GM19463 (cell line): Measurements from ENCODE around the gene FXYD6.

Experiments used
- ATAC-seq: cut with Tn5 transposase; IDR thresholded peaks from one replicate; pipeline ENCODE4 v1.9.1; 2021; ENCODE audit warnings: mild to moderate bottlenecking, moderate library complexity; ENCODE audit not compliant: unreplicated experiment

Gene FXYD6

DNA sequence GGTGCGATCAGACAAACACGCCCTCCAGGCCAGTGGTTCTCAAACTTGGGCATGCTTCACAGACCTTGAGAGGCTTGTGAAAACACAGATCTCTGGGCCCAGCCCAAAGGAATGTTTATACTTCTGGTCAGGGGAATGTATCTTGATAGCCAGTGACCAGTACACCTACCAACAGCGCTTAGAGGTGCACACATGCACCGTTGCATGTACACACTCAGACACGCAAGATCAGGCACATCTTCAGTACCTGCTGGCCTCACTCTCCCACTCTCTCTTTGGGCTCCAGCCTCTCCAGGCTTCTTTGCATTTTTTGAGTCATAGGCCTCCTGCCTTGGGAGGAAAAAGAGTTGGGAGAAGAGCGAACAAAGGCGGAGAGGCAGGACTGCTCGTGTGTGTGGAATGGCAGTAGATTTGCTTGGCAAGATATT is 11.7 kb upstream of the FXYD6 start:
- no peak for ATAC-seq

DNA sequence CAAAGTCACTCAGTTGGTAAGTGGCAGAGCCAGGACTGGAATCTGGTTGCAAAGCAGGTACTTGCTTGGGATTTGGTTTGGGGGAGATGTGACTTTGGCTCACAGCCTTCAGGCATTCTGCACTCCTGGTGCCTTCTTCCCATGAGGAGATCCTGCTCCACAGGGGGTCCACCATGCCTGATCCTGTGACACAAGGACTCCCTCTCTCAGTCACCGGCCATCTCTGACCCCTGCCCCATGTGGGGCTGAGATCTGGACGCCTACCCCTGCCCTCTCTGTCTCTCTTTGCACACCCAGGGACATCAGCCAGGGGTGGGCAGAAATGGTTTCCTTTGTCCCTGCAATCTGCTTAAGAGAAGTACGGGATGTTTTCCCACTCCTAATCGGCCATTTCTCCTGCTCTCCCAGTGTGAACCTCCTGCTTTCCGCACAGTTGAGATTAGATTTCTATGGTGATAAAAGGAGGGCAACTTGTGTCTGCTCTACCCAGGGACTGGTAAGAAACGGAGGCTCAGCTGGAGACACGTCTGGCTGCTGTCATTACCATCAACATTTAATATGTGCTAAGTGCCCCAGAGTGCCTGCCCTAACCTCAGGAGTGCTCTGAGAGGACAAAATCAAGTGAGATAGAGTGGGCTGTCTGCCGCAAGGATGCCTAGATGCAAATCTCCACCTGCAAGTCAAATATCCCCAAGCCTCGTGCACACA is 11.1 kb upstream of the FXYD6 start:
- ATAC-seq = no peak

DNA sequence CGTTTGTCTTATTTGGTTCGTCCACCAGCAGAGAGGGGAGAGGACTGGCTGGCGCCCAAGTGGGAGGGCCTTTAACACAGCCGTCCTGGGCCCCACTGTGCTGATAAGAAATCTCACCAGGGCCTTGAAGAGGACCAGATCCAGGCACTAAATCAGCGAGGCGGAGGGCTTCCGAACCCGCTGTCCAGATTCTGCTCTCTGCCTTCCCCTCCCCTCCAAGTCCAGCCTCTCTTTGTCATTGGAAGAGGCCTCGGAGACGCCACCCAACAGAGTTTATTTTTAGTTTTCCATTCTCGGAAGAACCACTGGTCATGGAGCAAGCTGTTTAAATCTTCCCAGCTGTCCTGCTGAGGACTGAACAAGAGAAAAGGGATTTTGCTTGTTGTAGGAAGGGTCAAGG is 9.3 kb upstream of the FXYD6 start:
- ATAC-seq = no peak

DNA sequence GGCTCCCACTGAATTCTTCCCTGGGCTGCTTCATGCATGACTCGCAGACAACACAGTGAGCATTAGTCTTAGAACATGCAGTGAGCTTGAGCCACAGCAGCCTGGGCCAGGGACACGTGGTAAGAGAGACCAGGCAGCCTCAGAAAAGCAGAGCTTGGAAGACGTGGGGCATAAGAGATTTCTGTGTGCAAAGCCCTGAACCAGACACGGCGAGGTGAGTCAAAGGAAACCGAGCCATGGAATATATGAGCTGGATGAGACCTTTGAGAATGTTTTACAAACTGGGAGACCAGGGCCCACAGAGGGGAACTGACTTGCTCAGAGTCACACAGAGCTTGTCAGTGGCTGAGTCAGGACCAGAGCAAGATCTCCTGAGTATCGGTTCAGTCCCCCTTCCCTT is 8.5 kb upstream of the FXYD6 start:
- ATAC-seq = no peak

DNA sequence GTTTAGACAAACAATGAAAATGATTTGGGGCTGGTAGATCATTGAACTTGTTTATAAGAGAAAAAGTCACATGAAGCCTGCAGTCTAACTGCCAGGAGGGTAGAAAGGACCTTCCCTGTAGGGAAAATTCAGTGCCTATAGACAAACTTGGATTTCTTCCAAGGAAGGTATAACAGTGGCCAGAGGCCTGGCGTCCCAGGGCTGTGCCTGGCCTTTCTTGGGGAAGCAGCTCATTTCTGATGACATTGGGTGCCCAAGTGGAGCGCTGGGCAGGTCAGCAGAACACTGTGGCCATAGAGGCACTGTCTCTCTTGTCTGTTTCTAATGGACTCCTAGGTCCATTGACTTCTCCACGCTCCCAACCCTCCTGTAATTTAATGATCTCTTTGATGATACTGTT is 6.6 kb upstream of the FXYD6 start:
- ATAC-seq = no peak

DNA sequence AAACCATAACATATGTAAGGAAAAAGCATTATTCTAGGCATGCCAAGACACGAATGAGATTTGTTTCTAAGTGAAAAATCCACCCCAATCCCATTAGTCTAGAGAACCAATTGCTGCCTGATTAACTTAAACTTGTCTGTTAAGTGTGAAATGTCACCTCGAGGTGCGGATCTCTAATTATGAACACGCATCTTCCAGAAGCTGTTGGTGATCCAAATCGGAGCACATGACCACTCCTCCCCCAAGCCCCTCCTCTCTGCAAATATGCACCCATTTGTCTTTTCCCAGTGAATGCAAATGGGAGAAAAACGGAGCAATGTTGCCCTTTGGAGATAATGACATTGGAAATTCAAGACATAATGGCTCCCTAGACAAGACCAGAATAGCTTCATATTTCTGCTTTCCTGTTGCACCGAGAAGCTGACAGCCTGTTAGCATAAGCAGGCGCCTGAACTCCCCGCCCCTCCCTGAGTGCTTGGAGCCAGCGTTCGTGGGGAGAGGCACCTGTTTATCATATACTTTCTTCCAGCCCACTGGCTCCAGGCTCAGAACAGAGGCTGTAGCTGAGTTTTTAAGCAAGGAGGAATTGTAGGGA is 6.0 kb upstream of the FXYD6 start:
- ATAC-seq = no peak

DNA sequence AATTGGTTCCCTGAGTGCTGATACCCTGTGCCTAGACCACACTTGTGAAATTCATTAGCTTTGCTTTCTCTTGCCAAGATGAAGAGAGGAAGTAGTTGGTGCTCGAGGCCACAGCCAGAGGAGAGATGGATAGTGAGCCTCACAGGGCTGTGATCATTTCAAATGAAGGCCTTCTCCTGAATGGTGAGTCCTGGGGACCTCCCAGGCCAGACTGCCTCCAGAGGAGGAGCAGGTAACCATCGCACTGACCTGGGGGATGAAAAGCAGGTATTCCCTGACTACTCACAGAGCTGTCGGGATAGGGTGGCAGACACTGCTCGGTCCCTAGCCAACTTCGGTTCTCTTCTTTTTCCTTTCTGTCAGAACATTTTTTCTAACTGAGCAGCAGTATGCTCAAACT is 4.8 kb upstream of the FXYD6 start:
- ATAC-seq = no peak

DNA sequence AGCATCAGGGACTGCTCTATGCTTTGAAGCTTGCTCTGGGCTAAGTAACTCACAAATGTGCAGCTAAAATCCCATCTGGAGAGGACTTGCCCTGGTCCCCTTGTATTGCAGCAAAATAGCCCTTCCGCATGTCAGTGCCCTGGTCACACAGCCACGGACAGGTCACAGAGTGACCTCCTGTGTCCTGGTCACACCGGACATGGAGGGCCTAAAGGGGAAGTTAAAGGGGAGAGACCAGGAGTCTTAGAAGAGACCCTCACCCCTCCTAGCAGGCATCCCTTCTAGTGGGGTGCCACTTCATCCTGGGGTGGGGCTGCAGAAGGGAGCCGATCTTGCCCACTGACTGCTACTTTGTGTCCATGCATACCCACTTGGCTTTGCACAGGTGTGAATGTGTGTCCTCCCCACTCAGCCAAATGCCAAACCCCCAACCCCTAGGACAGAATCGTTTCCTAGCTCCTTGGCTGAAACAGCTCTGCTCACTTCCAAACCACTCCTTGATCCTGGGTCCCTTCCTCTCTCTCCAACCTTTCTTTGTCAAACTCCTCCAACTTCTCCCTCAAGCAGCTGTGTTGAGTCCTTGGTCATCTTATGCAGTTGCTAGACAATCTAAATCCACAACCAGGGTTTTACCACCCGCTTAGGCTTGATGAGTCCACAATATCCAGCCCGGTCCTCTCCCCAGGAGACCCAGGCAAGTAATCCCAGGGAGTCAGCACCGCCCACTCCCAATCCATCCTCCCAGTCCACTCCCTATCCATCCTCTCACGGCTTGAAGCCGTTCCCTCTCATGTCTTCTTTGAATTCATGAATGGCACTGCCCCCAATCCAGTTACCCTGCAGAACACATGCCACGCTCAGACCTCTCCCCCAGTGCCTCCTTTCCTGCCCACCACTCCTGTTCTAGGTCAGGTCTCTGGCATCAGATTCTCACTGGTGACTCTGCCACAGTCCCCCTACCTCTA is 3.3 kb upstream of the FXYD6 start:
- ATAC-seq = no peak

DNA sequence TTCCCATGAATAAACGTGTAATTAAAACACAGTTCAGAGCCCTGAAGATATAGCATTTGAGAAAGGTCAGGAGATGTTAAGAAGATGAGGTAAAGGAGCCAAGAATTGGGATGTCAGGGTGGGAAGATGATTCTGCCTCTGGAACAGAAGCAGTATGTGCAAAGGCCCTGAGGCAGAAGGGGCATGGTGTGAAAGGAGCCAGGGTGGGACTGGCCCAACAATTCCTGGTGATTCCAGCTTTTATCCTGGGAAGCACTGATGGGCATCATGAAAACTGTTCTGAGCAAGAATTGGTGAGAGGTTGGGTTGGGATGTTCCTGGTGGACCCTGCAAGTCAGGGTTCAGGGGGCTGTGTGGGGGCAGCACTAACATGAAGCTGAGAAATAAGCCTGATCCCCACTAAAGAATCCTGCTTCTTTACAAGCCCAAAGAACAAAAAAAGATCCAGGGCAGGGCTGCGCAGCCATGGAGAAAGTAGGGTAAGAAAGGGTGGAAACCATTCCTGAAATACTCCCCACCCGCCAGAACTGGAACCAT is 2.5 kb upstream of the FXYD6 start:
- no peak for ATAC-seq

DNA sequence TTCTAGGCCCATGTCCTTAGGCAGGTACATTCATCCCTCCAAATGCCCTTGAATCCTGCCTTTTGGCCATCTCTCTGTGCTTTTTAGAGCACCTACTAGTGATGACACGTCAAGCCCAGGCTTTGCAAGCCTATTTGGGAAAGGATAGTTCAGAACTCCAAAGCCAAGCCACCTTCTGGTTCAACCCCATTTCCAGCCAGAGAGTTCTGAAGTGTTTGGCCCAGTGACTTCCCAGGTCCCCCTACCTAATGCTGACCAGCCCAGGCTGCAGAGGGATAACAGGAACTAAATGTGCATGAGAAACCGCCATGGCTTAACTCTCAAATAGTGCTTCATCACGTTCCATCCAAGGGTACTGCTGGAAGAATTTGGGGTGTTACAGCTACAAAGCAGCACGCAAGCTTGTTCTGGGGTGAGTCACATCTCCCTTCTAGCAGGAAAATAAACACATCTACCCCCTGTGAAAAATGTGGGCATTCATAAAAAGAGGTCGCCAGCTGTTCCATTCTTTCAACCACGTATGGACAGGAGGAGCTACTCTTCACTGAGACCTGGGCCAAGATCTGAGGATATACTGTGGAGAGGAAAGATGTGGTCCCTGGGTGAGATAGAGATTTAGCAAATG is 2.0 kb upstream of the FXYD6 start:
- no peak for ATAC-seq

DNA sequence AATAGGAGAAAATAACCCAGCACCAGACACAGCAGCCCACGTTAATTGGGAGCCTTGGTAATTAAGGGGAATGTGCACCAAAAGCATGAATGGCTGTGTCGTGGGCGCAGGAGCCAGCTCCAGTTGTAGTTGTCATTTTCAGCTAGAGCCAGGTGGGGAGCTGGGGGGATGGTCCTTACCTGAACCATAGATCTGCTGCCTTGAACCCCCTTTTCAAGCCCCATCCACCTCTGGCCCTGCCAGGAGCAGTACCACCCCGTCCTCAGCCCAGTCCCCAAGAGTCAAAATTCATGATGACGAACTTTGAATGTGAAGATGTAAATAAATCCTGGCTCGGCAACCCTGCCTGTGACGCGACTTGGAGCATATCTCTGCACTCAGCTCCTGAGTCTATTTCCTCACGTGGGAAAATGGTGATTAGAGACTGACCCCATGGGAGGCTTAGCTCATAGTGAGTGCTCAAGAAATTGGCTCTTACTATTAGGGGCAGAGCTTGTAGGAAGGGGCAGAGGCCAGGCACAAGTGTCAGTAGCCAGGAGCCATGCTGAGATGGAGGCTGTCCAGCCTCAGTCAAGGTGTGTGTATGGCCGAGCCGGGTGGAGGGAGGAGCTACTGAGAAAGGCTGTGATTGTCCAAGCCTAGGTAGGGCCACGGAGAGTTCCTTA is 794 bp upstream of the FXYD6 start:
- ATAC-seq = no peak

DNA sequence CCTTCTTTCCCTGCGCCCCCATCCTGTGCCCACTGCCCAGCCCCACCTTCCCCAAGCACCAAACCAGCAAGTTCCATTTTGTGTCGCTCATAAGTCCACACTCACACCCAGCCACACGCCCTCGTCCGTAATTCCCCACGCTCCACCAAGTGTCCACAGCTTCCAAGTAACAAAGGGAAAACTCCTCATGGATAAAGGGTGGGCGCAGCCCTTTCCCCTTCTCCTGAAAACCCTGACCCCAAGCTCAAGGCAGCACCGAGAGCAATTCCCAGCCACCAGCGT is 458 bp downstream of the FXYD6 start:
- ATAC-seq = no peak

DNA sequence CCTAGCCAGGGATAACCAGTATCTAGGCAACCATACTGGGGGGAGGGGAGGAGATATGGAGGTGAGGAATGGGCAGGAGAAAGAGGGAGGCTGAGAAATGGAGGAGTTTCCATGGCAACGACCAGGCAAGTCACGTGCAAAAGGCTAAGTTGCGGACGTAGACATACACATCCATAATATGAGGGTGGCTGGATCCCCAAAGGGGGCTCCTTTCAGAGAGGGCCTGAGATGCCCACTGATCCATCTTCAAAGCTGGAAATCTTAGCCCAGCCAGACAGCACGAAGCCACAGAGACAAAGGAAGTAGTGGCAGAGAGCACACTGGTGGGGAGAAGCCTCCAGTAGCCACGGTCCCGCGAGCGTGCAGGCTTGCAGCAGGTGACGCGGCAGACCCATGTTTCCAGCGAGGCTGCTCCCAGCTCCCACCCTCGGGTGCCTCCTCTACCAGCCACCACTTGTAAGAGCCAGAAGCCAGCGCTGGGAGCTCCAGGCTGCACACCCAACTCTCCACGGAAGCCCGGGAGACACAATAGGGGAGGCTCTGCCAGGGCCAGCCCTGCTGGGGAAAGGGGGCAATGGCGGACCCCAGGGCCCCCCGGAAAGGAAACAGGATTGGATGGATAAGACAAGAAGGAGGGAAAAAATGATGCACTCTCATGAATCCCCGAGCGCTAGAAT is 938 bp downstream of the FXYD6 start:
- ATAC-seq = no peak

DNA sequence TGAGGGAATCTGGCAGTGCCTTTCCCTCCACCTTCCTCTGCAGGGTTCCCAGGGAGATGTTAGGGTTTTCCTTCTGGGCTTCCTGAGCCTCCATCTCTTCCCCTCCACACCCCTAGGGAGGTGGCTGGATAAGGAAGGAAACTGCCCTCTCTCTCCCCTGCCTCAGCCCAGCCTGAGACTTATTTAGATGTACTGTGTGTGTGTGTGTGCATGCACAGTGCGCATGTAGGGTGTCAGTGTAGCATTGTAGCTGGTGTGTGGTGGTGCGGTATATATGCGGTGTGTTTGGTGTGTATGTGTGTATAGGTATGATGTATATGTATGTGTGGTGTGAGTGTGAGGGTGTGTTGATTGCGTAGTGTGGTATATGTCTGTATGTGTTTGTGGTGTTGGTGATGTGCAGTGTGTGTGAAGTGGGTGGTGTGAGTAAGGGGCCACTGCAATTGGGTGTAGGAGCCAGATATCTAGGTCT is 1.5 kb downstream of the FXYD6 start:
- ATAC-seq = no peak

DNA sequence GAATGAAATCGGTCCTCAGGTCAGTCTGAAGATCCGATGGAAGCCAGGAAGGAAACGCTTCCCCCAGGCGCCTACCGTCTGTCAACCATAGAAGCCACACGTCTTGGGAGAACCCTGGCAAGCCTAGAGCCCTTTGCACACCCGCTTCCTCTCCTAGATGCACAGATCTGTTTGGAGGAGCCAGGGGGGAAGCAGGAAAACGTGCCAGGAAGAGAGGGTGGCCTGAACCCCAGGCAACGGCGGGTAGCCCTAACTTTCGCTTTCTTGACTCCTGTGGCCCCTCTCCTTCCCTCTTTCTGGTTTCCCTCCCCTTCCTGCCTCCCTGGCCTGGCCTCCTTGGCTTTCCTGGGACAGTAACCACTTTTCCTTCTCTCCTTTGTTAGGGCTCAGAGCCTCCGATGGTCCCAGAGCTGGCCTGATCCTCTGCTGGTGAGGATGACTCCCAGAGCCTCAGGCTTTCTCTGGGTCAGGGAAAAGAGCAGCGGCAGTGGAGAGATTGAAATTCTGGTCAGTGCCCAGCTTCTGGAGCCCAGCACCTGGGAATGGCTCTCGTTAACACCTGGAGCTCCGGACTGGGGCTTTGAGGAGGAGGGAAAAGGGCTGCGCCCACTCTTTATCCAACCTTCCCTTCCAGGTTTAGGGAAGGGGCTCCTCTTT is 2.1 kb downstream of the FXYD6 start:
- ATAC-seq = no peak

DNA sequence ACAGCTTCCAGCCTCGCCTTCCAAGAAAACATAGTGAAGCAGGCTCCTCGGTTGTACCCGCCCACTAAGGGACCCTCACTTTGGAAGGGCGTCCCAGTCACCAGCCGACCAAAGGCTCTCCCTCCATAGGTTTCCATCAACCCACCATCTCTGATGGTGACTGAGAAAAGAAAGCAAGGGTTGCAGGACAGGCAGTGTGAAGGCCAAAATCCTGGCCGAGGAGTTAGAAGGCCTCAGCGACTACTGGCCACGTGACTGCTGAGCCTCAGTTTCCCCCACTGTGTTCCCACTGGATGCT is 2.7 kb downstream of the FXYD6 start:
- no peak for ATAC-seq

DNA sequence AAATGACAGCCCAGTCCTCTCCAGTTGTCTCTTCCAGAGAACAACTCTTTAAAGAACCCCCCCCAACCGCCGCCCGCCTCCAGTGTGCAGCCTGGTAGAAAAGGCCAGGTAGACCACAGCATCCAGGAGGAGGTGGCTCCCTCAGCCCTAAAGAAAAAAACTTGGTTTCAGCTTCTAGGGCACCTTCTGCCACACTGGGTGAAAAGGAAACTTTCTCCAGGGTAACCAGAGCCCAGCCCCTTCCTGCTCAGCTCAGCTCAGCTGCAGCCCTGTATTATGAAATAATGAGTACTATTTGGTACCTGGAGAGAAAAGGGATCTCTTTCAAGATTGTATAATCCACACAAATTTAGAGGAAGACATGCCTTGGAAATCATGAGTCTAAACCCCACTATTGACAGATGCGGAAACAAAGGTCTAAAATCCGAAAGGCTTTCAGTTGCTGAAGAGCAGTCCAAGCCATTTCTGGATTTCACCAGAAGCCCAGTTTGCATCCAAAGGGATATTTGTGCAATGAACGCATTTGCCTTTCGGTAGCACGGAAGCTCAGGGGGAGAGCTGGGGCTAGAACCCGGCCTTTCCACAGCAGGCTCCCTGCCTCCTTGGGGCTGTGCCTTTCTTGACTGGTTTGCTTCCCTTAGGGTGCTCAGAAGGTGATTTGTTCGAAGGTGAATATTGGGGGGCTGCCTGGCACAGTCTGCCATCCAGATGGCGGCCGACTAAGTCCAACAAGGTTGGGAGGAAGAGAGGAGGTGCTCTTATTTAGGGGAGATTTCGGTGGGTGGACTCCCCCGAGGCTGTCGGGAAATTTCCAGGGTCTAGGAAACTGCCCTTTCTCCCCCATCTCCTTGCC is 3.3 kb downstream of the FXYD6 start:
- no peak for ATAC-seq

DNA sequence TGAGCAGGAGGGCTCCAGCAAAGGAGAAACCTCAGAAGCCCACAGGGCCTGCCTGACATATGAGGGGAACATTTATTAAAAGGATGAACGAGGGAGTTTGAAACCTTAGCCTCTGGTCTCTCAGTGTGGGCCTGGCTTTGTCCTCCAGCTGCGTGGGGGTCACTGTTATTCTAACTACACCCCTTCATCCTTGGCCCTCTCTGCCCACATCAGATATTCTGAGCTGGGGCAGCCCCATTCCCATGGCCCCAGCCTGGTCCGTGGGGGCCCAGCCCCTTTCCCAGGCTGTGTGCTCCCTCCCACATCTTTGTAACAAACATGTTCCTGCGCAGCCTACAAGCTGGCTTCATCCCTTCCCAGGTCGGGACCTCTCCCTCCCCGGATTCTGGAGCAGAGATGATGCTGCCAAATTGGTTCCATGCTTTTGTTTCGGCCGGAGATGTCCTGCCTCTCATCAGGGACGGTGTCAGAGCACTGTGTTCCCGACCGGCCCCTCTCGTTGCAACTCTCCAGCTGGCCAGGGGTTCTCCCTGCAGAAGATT is 4.0 kb downstream of the FXYD6 start:
- ATAC-seq = no peak

DNA sequence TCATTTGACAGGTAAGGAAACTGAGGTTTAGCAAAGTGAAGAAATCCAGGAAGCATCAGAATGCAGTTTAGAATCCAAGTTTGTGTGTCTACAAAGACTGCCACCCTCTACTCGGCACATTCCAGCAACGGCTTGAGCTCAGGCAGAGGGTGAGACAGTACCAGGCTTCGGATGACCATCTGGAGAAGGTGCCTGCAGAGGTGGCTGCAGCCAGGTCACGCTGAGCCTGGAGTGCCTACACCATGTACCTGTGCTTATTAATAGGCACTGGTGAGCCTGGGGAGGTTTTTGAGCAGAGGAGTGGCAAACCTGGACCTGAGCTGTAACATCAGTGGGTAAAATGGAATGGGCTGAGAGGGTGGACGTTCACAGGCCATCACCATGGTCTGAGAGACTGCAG is 4.7 kb downstream of the FXYD6 start:
- no peak for ATAC-seq
